KMS-11 (cell line): ENCODE data around the gene PPP1R9B.

ENCODE experiments used
- H2AFZ ChIP-seq: fragments of 200-600 bp; sonication (generic); 2 replicates; pipeline ENCODE4 v1.6.1; 2016; ENCODE audit warnings: antibody characterized with exemption, mixed run types, low read depth
- H3K27ac ChIP-seq: fragments of 200-600 bp; sonication (generic); 2 replicates; pipeline ENCODE4 v1.6.1; 2016; ENCODE audit warnings: mild to moderate bottlenecking, mixed run types
- H3K27me3 ChIP-seq: fragments of 200-600 bp; sonication (generic); 2 replicates; pipeline ENCODE4 v1.6.1; 2017; ENCODE audit warnings: mild to moderate bottlenecking, low read depth, mixed run types, moderate library complexity; ENCODE audit not compliant: insufficient read depth
- H3K36me3 ChIP-seq: fragments of 200-600 bp; sonication (generic); 2 replicates; pipeline ENCODE4 v1.6.1; 2017; ENCODE audit warnings: mild to moderate bottlenecking, mixed run types; ENCODE audit not compliant: insufficient read depth
- H3K4me1 ChIP-seq: fragments of 200-600 bp; sonication (generic); 2 replicates; pipeline ENCODE4 v1.6.1; 2016; ENCODE audit warnings: mild to moderate bottlenecking, low read depth, mixed run types; ENCODE audit not compliant: poor library complexity, severe bottlenecking
- H3K4me2 ChIP-seq: fragments of 200-600 bp; sonication (generic); 2 replicates; pipeline ENCODE4 v1.7.0; 2016; ENCODE audit warnings: mild to moderate bottlenecking, mixed run types
- H3K4me3 ChIP-seq: fragments of 200-600 bp; sonication (generic); IDR thresholded peaks from 2 replicates; pipeline ENCODE4 v1.6.1; 2017; ENCODE audit warnings: low read depth, low read length, mixed read lengths; ENCODE audit not compliant: insufficient read depth
- H3K79me2 ChIP-seq: fragments of 200-600 bp; sonication (generic); 2 replicates; pipeline ENCODE4 v1.6.1; 2016; ENCODE audit warnings: low read depth, mixed run types; ENCODE audit not compliant: insufficient read depth
- H3K9ac ChIP-seq: fragments of 200-600 bp; sonication (generic); 2 replicates; pipeline ENCODE4 v1.6.1; 2016; ENCODE audit warnings: mild to moderate bottlenecking, mixed run types
- H4K20me1 ChIP-seq: fragments of 200-600 bp; sonication (generic); 2 replicates; pipeline ENCODE4 v1.6.1; 2016; ENCODE audit warnings: mild to moderate bottlenecking, mixed run types; ENCODE audit not compliant: insufficient read depth
- TF ChIP-seq, protein P1 (sequence below): fragments of 200-600 bp; sonication (generic); conservative IDR thresholded peaks from 2 replicates; pipeline ENCODE4 v1.6.1; 2017; ENCODE audit warnings: low read depth, mild to moderate bottlenecking, antibody characterized with exemption, low read length, moderate library complexity, mixed read lengths

Gene PPP1R9B

DNA sequence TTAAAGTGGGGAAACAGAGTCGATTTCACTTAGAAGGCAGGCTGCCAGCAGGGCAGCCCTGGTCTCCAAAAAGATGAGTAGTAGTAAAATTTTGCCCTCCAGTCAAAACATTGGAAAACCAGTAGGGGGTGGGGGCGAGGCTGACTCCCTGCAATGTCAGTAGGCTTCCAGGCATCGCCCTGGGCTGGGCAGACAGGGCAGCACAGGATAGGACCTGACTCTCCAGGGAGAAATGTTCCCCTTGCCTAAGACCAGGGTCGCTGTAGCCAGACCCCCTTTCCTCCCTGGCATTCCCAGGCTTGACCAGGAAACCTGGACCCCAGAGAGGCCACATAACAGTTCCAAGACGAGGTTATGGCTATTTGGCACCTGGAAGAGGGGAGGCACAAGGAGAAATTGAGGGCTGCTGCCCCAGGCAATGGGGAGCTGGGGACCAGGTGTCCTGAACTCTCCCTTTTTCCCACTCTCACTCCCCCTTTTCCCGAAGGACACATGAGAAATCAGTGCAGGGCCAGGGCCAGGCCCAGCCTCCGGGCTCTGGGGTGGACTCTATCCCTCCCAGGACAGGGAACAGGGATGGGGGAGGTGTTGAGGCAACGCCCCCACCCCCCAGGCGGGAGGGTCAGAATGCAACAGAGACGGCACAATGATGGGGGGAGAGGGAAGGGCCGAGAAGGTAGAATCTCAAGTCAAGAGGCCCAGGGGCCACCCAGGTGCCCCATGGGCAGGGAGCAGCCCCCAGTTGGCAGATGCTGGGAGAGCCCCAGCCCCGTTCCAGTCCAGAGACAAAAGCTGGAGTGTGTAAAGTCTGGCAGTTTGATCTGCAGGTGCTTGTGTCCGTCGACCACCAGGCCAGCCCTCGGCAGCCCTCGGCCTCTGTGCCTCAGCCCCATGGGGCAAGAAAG is 16.0 kb downstream of the PPP1R9B start:
- Histone ChIP-seq H3K36me3 (peaks cover 5% of the 10 kb centered on the region; the same call in 1 of the 2 replicates), H3K79me2 (no peaks in the 10 kb centered on the region), H3K27ac (no peak overlapping the region), H2AFZ (no peak overlapping the region), H3K4me3 (no peak overlapping the region), H4K20me1 (no peaks in the 10 kb centered on the region), H3K4me1 (peaks cover 17% of the 10 kb centered on the region), H3K9ac (no peak overlapping the region), H3K27me3 (peaks cover 9% of the 10 kb centered on the region), H3K4me2 (no peak overlapping the region)
- TF ChIP-seq, protein P1, sequence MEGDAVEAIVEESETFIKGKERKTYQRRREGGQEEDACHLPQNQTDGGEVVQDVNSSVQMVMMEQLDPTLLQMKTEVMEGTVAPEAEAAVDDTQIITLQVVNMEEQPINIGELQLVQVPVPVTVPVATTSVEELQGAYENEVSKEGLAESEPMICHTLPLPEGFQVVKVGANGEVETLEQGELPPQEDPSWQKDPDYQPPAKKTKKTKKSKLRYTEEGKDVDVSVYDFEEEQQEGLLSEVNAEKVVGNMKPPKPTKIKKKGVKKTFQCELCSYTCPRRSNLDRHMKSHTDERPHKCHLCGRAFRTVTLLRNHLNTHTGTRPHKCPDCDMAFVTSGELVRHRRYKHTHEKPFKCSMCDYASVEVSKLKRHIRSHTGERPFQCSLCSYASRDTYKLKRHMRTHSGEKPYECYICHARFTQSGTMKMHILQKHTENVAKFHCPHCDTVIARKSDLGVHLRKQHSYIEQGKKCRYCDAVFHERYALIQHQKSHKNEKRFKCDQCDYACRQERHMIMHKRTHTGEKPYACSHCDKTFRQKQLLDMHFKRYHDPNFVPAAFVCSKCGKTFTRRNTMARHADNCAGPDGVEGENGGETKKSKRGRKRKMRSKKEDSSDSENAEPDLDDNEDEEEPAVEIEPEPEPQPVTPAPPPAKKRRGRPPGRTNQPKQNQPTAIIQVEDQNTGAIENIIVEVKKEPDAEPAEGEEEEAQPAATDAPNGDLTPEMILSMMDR: no peak

DNA sequence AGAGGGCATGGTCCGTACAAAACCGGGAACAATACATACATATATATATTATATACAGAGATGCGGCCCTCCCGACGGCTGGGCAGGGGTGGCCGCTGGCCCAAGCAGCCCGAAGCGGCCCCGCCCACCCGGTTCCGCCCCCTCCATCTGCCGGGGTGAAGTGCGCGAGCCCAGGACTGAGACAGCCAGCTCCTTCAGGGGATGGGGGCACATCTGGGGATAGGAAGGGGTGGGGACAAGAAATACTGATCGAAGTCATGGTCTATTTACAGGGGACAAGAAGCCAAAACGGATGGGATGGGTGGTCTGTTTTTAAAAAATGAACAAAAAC is 16.7 kb downstream of the PPP1R9B start:
- Histone ChIP-seq H3K79me2 (no peaks in the 10 kb centered on the region), H3K36me3 (peaks cover 5% of the 10 kb centered on the region; the same call in 1 of the 2 replicates), H4K20me1 (no peaks in the 10 kb centered on the region), H3K4me2 (no peak overlapping the region), H2AFZ (no peak overlapping the region), H3K9ac (no peak overlapping the region), H3K4me3 (no peak overlapping the region), H3K27me3 (peaks cover 16% of the 10 kb centered on the region), H3K4me1 (peaks cover 17% of the 10 kb centered on the region), H3K27ac (no peak overlapping the region)
- TF ChIP-seq, protein P1: no peak

DNA sequence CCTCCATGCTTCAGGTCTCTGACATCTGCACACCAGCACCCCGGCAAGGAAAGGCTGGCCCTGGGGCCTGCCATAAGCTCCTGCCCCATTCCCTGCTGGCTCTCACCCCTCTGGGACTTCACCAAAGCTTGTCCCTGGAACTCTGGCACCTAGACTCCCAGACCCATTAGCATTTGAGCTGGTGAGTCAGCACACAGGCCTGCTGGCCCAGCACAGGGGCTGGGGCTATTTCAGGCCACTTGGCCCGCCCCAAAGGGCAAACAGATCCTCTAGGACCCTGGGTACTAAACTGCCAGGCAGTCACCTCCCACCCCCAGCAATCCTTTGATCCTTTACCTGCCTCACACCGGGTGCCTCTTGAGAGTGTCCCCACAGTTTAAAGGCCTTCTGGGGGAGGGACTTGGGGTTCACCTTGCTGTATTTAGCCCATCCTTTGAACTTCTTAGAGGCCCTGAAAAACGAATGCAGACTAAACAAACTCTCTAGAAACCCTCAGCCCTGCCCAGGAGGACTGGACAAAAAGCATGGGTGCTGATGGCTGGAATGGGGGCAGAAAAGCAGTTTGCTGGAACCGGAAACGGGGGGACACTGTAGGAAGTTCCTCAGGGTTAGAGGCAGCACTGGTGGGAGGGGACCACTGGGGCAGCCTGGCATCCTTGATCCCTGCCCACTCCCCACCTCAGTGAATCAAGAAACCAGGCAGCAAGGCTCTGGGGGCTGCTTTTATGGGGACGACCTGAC is 17.3 kb downstream of the PPP1R9B start:
- no peak overlapping the region for H2AFZ ChIP-seq

DNA sequence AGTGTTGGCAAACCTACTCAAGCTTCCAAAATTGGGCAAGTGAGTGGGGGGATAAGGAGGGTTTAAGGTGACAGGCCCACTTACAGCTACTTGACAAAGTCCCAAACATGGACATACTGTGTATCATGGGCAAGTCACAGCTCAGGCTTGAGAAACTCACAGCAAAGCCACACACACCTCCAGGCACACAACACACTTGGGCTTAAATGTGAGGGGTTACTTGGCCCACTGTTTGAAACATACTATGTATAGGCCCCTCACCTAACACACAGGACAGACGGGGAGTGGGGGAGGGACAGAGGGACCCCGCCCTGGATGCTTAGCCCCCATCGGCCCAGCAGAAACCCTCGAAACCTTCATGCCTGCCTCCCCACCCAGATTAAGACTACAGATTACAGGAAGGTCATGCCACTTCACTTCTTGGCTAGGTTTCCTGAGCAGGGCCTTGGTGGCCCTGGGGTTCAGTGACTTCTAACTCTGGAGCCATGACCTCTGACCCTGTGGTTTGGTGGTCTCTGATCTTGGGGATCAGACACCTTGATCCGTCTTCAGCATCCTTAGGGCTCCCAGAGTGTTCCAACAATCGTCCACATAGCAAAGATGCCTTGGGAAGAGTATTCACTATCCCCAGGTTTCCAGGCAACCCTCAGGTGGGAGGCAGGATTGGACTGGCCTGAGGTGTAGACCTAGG is 18.2 kb downstream of the PPP1R9B start:
- Histone ChIP-seq H3K4me2 (no peak overlapping the region), H2AFZ (no peak overlapping the region), H3K79me2 (no peaks in the 10 kb centered on the region), H3K27ac (no peak overlapping the region), H3K9ac (no peak overlapping the region), H3K4me1 (peaks cover 25% of the 10 kb centered on the region), H3K36me3 (no peaks in the 10 kb centered on the region), H3K4me3 (no peak overlapping the region), H3K27me3 (peaks cover 30% of the 10 kb centered on the region), H4K20me1 (no peaks in the 10 kb centered on the region)
- TF ChIP-seq, protein P1: no peak

More for the DNA sequence above, 17.3 kb downstream of the PPP1R9B start:
- Histone ChIP-seq H3K36me3 (peaks cover 4% of the 10 kb centered on the region; the same call in 1 of the 2 replicates), H3K79me2 (no peaks in the 10 kb centered on the region), H3K4me3 (no peak overlapping the region), H3K27ac (no peak overlapping the region), H3K27me3 (peaks cover 21% of the 10 kb centered on the region), H3K4me1 (peaks cover 17% of the 10 kb centered on the region), H3K9ac (no peak overlapping the region), H4K20me1 (no peaks in the 10 kb centered on the region), H3K4me2 (no peak overlapping the region)
- TF ChIP-seq, protein P1: no peak
